Pancreas (tissue), 10 donors: ENCODE data around the gene DUSP16. TPM values are rescaled to one million over a fixed set of nuclear protein-coding genes. Genes with fewer than 3 reads are reported as not detected.

Experiments
- ATAC-seq, 4 donors: fragments of 200-7000 bp; cut with Tn5 transposase; one replicate each; pipeline versions ENCODE4 v1.8.0 to v1.9.1; 2020; ENCODE audit warnings: mild to moderate bottlenecking in 4 of 4, moderate library complexity in 4 of 4
- DNase-seq, 6 donors: peaks; one replicate each; pipeline ENCODE4 v3.0.0-alpha.2; 2020
- FAIRE-seq: peaks from 2 replicates; lab custom pipeline; 2012; peaks lifted over from hg19 to GRCh38; lab: Jason Lieb, UNC
- H3K27ac ChIP-seq, 4 donors: fragments of 200-600 bp; sonication (generic); 1 replicate in 3 of 4; 2 replicates in 1 of 4; pipeline versions ENCODE4 v1.5.0 to v1.8.0; 2020
- H3K27me3 ChIP-seq, 4 donors: fragments of 200-600 bp; one replicate each; pipeline ENCODE4 v1.8.0; 2021
- H3K36me3 ChIP-seq, 3 donors: fragments of 200-600 bp; sonication (generic) in 1 of 3; one replicate each; pipeline versions ENCODE4 v1.5.0 to v1.8.0; 2020 to 2021
- H3K4me1 ChIP-seq, 3 donors: fragments of 200-600 bp; one replicate each; pipeline ENCODE4 v1.8.0; 2021
- H3K4me3 ChIP-seq, 4 donors: fragments of 200-600 bp; sonication (generic) in 2 of 4; one replicate each; pipeline versions ENCODE4 v1.5.0 to v1.8.0; 2020 to 2021
- H3K9me3 ChIP-seq, 4 donors: fragments of 200-600 bp; one replicate each; pipeline ENCODE4 v1.8.0; 2021
- CTCF ChIP-seq, 4 donors: fragments of 200-600 bp; sonication (generic) in 3 of 4; IDR thresholded peaks; one replicate each; pipeline versions ENCODE4 v1.5.0 to v1.8.0; 2021; ENCODE audit warnings: antibody characterized with exemption in 4 of 4
- WGBS, 2 donors: extraction: QIAGEN DNeasy Blood & Tissue Kit; methylation state at CpG; one replicate each; pipeline ENCODE4 v1.1.7; 2013; 5-methylcytosine and 5-hydroxymethylcytosine counted together
- intact Hi-C, 3 donors: fragments of 100-400 bp; cut with DNase I; formaldehyde crosslinking; loops; one replicate each; pipeline versions ENCODE4 v1.11.1 to v1.14.2; 2022
- polyA plus RNA-seq, 2 donors: library from polyadenylated mRNA; stranded (reverse); fragments of 200-250 nt; gene quantifications; one replicate each; pipeline ENCODE4 v1.2.3, GENCODE V29; 2013
- total RNA-seq, 6 donors: library from RNA; stranded (reverse); fragmentation: NEBNext Ultra II Directional in 4 of 6; extraction: Animal tissue kit (Norgen Biotek cat#: 25700) in 4 of 6; gene quantifications; one replicate each; pipeline versions ENCODE4 v1.2.1 to v1.2.4, GENCODE V29; 2021 to 2023
- donor health status: healthy with polysubstance abuse.
- donor health status: DM: no; HTN: no; CAD: no; lungs with moderate emphysema.
- donor health status: DM: no; HTN: no; CAD: no.
- donor health status: control.
- donor health status: control.
- donor health status: Bipolar disorder and iron deficiency.
- donor health status: DM: yes; HTN: yes; CAD: no.
- donor health status: DM: no; HTN: no; CAD: no.
- donor health status: DM: no; HTN: no; CAD: no.
- donor health status: DM: yes; HTN: yes; CAD: no.

The DUSP16 gene
- total and polyA plus RNA-seq, 8 donors: 5.8 to 38.7 (median 26.5) TPM

GRCh38 chr12:12483438-12483837 lies 79.2 kb downstream of the DUSP16 start:
- H3K9me3 ChIP-seq: no peaks in the 10 kb centered on the region
- no peaks in the 10 kb centered on the region for H3K27me3 ChIP-seq
- no peak for TF ChIP-seq CTCF (IDR thresholded peaks at IDR 0.05)
- peaks cover 0 to 33% (median 0%) of the 10 kb centered on the region in 3 donors for H3K36me3 ChIP-seq
- peaks cover 0 to 13% (median 10%) of the 10 kb centered on the region in 3 donors for H3K4me1 ChIP-seq
- H3K27ac ChIP-seq: peak overlapping the region in 2 of 4 donors; percentile 9 to 26
- 70 to 71% methylated on average over 3 of the region's 3 CpGs for WGBS, 2 donors
- FAIRE-seq: no peak
- H3K4me3 ChIP-seq: no peak overlapping the region
- ATAC-seq: no peak
- no peak for DNase-seq
- intact Hi-C loops: no loop called here

- FAIRE-seq (no peak), ATAC-seq (no peak), DNase-seq (no peak)
- peaks cover 0 to 13% (median 10%) of the 10 kb centered on the region in 3 donors for H3K4me1 ChIP-seq
- no peak for TF ChIP-seq CTCF (IDR thresholded peaks at IDR 0.05)
- intact Hi-C loops: no loop called here
- WGBS, 2 donors: 86 to 87% methylated on average over 6 of the region's 6 CpGs
- peaks cover 0 to 36% (median 0%) of the 10 kb centered on the region in 3 donors for H3K36me3 ChIP-seq
- no peak overlapping the region for H3K4me3 ChIP-seq
- no peaks in the 10 kb centered on the region for H3K27me3 ChIP-seq
- H3K27ac ChIP-seq: peak overlapping the region in 2 of 4 donors; percentile 9 to 26
- no peaks in the 10 kb centered on the region for H3K9me3 ChIP-seq
Measured at GRCh38 chr12:12482959-12483358, 79.7 kb downstream of the DUSP16 start.

GRCh38 chr12:12482150-12482761 lies 80.4 kb downstream of the DUSP16 start:
- Histone ChIP-seq H3K4me3 (no peak overlapping the region), H3K9me3 (no peaks in the 10 kb centered on the region), H3K27ac (no peak overlapping the region), H3K27me3 (no peaks in the 10 kb centered on the region), H3K36me3 (peaks cover 0 to 41% (median 3%) of the 10 kb centered on the region in 3 donors), H3K4me1 (peaks cover 0 to 12% (median 9%) of the 10 kb centered on the region in 3 donors)
- ATAC-seq (no peak), DNase-seq (no peak), FAIRE-seq (no peak)
- intact Hi-C loops: no loop called here
- 94 to 97% methylated on average over 6 of the region's 6 CpGs for WGBS, 2 donors
- no peak for TF ChIP-seq CTCF (IDR thresholded peaks at IDR 0.05)

GRCh38 chr12:12481631-12482030 lies 81.0 kb downstream of the DUSP16 start:
- DNase-seq: no peak
- TF ChIP-seq CTCF (IDR thresholded peaks at IDR 0.05): no peak
- 75 to 76% methylated on average over 2 of the region's 2 CpGs for WGBS, 2 donors
- intact Hi-C loops: no loop called here
- no peak for FAIRE-seq
- Histone ChIP-seq H3K9me3 (no peaks in the 10 kb centered on the region), H3K4me3 (no peak overlapping the region), H3K4me1 (peaks cover 0 to 6% (median 3%) of the 10 kb centered on the region in 3 donors), H3K36me3 (peaks cover 0 to 47% (median 9%) of the 10 kb centered on the region in 3 donors), H3K27ac (peak overlapping the region in 1 of 4 donors; percentile 17), H3K27me3 (no peaks in the 10 kb centered on the region)
- no peak for ATAC-seq

GRCh38 chr12:12480074-12480473 lies 82.6 kb downstream of the DUSP16 start:
- FAIRE-seq: no peak
- Histone ChIP-seq H3K9me3 (no peaks in the 10 kb centered on the region), H3K27ac (no peak overlapping the region), H3K4me3 (no peak overlapping the region), H3K4me1 (peaks cover 0 to 5% (median 0%) of the 10 kb centered on the region in 3 donors), H3K36me3 (peaks cover 0 to 57% (median 11%) of the 10 kb centered on the region in 3 donors), H3K27me3 (no peaks in the 10 kb centered on the region)
- no peak for TF ChIP-seq CTCF (IDR thresholded peaks at IDR 0.05)
- DNase-seq: no peak
- intact Hi-C loops: no loop called here
- ATAC-seq: no peak
- 98% methylated on average over 5 of the region's 5 CpGs for WGBS, 2 donors
